Spinal cord (tissue), 10 donors: ENCODE results near the gene TPM1. TPM values are rescaled to one million over a fixed set of nuclear protein-coding genes. Genes with fewer than 3 reads are reported as not detected.
A peak's percentile ranks its signal among the peaks of the same experiment; 100 is the strongest.

ENCODE experiments used
- DNase-seq, 6 donors: peaks; one replicate each; pipeline versions ENCODE4 v3.0.0 to v3.0.0-alpha.2; 2013 to 2015; ENCODE audit warnings: low spot score in 6 of 6, low read depth in 4 of 6
- H3K27ac ChIP-seq: one replicate; pipeline ENCODE4 v1.5.1; 2013; ENCODE audit warnings: low read depth, low read length, control low read depth
- H3K27me3 ChIP-seq: one replicate; pipeline ENCODE4 v1.6.1; 2013; ENCODE audit warnings: low read length; ENCODE audit not compliant: control insufficient read depth, insufficient read depth
- H3K36me3 ChIP-seq: one replicate; pipeline ENCODE4 v1.6.1; 2013; ENCODE audit warnings: low read length; ENCODE audit not compliant: control insufficient read depth, insufficient read depth
- H3K4me1 ChIP-seq: one replicate; pipeline ENCODE4 v1.6.1; 2013; ENCODE audit warnings: low read length; ENCODE audit not compliant: control insufficient read depth, insufficient read depth
- H3K4me3 ChIP-seq: one replicate; pipeline ENCODE4 v1.5.1; 2013; ENCODE audit warnings: low read depth, low read length, control low read depth
- H3K9me3 ChIP-seq: one replicate; pipeline ENCODE4 v1.6.1; 2013; ENCODE audit warnings: low read length; ENCODE audit not compliant: control insufficient read depth, insufficient read depth
- WGBS: methylation state at CpG from one replicate; pipeline ENCODE4 v1.1.5; 2013; ENCODE audit warnings: missing lambda C conversion rate; ENCODE audit not compliant: insufficient coverage; 5-methylcytosine and 5-hydroxymethylcytosine counted together
- polyA plus RNA-seq, 2 donors: library from polyadenylated mRNA; unstranded; fragments of 120-200 nt; gene quantifications; one replicate each; pipeline ENCODE4 v1.2.1, GENCODE V29; 2013; ENCODE audit not compliant: insufficient read length in 2 of 2
- total RNA-seq, 2 donors: library from RNA; depleted of rRNA in 1 of 2; stranded (reverse); fragments of 120-200 nt in 1 of 2; fragments of >200 nt in 1 of 2; gene quantifications; one replicate each; pipeline versions ENCODE4 v1.2.3 to v1.2.4, GENCODE V29; 2013 to 2014
- donor health status: healthy.

Gene TPM1
- total and polyA plus RNA-seq, 4 donors: 184 to 480 (median 216) TPM

GRCh38 chr15:63059573-63060216 is 17.1 kb downstream of the TPM1 start:
- Histone ChIP-seq H3K27me3 (no peaks in the 10 kb centered on the region), H3K27ac (no peak overlapping the region), H3K36me3 (peaks cover 42% of the 10 kb centered on the region), H3K9me3 (no peaks in the 10 kb centered on the region), H3K4me1 (peaks cover 3% of the 10 kb centered on the region), H3K4me3 (no peak overlapping the region)
- 94% methylated on average over 5 of the region's 10 CpGs for WGBS
- DNase-seq: no peak

GRCh38 chr15:63060699-63061098 is 18.2 kb downstream of the TPM1 start:
- Histone ChIP-seq H3K27me3 (no peaks in the 10 kb centered on the region), H3K4me1 (peaks cover 6% of the 10 kb centered on the region), H3K27ac (no peak overlapping the region), H3K4me3 (no peak overlapping the region), H3K36me3 (peaks cover 47% of the 10 kb centered on the region), H3K9me3 (no peaks in the 10 kb centered on the region)
- 95% methylated on average over 10 of the region's 10 CpGs for WGBS
- no peak for DNase-seq

GRCh38 chr15:63061975-63062374 is 19.4 kb downstream of the TPM1 start:
- H3K4me3 ChIP-seq: no peak overlapping the region
- peak in 1 of 6 donors; percentile 47 for DNase-seq
- WGBS: 94% methylated on average over 3 of the region's 4 CpGs
- H3K4me1 ChIP-seq: peaks cover 3% of the 10 kb centered on the region
- peaks cover 49% of the 10 kb centered on the region for H3K36me3 ChIP-seq
- H3K27ac ChIP-seq: no peak overlapping the region
- no peaks in the 10 kb centered on the region for H3K9me3 ChIP-seq
- no peaks in the 10 kb centered on the region for H3K27me3 ChIP-seq

- Histone ChIP-seq H3K9me3 (no peaks in the 10 kb centered on the region), H3K27ac (no peak overlapping the region), H3K4me1 (peaks cover 3% of the 10 kb centered on the region), H3K36me3 (peaks cover 43% of the 10 kb centered on the region), H3K4me3 (no peak overlapping the region), H3K27me3 (no peaks in the 10 kb centered on the region)
- DNase-seq: no peak
- 90% methylated on average over 1 of the region's 2 CpGs for WGBS
These were observed 20.7 kb downstream of the TPM1 start for GRCh38 chr15:63063164-63063756.

GRCh38 chr15:63063877-63064409 is 21.4 kb downstream of the TPM1 start:
- Histone ChIP-seq H3K36me3 (peaks cover 46% of the 10 kb centered on the region), H3K4me3 (no peak overlapping the region), H3K9me3 (no peaks in the 10 kb centered on the region), H3K4me1 (peaks cover 3% of the 10 kb centered on the region), H3K27me3 (no peaks in the 10 kb centered on the region), H3K27ac (no peak overlapping the region)
- 96% methylated on average over 11 of the region's 13 CpGs for WGBS
- DNase-seq: no peak

GRCh38 chr15:63065262-63066221 is 23.0 kb downstream of the TPM1 start:
- peak in 2 of 6 donors; percentile 52 to 78 for DNase-seq
- Histone ChIP-seq H3K36me3 (peaks cover 33% of the 10 kb centered on the region), H3K4me1 (peaks cover 3% of the 10 kb centered on the region), H3K27me3 (no peaks in the 10 kb centered on the region), H3K27ac (peak overlapping the region; percentile 27), H3K9me3 (no peaks in the 10 kb centered on the region), H3K4me3 (no peak overlapping the region)
- 55% methylated on average over 7 of the region's 8 CpGs for WGBS

- H3K9me3 ChIP-seq: no peaks in the 10 kb centered on the region
- H3K36me3 ChIP-seq: peaks cover 29% of the 10 kb centered on the region
- no peak overlapping the region for H3K4me3 ChIP-seq
- no peak overlapping the region for H3K27ac ChIP-seq
- WGBS: 14% methylated on average over 2 of the region's 3 CpGs
- DNase-seq: no peak
- peaks cover 3% of the 10 kb centered on the region for H3K4me1 ChIP-seq
- no peaks in the 10 kb centered on the region for H3K27me3 ChIP-seq
These were observed 23.7 kb downstream of the TPM1 start for GRCh38 chr15:63066272-63066671.

GRCh38 chr15:63067306-63067705 is 24.8 kb downstream of the TPM1 start:
- no CpG with 5 or more reads among the region's 1 CpG for WGBS
- Histone ChIP-seq H3K27ac (no peak overlapping the region), H3K4me3 (no peak overlapping the region), H3K4me1 (peaks cover 3% of the 10 kb centered on the region), H3K27me3 (no peaks in the 10 kb centered on the region), H3K36me3 (peaks cover 25% of the 10 kb centered on the region), H3K9me3 (no peaks in the 10 kb centered on the region)
- DNase-seq: no peak

- Histone ChIP-seq H3K4me3 (no peak overlapping the region), H3K9me3 (no peaks in the 10 kb centered on the region), H3K4me1 (peaks cover 3% of the 10 kb centered on the region), H3K27ac (no peak overlapping the region), H3K36me3 (peaks cover 25% of the 10 kb centered on the region), H3K27me3 (no peaks in the 10 kb centered on the region)
- 98% methylated on average over 7 of the region's 13 CpGs for WGBS
- no peak for DNase-seq
These were observed 25.6 kb downstream of the TPM1 start for GRCh38 chr15:63067976-63068743.
